ENCODE data around the gene OPTC. TPM values are rescaled to one million over a fixed set of nuclear protein-coding genes. Genes with fewer than 3 reads are reported as not detected.

OPTC gene
- polyA plus RNA-seq, 1 experiment, result not detected

DNA sequence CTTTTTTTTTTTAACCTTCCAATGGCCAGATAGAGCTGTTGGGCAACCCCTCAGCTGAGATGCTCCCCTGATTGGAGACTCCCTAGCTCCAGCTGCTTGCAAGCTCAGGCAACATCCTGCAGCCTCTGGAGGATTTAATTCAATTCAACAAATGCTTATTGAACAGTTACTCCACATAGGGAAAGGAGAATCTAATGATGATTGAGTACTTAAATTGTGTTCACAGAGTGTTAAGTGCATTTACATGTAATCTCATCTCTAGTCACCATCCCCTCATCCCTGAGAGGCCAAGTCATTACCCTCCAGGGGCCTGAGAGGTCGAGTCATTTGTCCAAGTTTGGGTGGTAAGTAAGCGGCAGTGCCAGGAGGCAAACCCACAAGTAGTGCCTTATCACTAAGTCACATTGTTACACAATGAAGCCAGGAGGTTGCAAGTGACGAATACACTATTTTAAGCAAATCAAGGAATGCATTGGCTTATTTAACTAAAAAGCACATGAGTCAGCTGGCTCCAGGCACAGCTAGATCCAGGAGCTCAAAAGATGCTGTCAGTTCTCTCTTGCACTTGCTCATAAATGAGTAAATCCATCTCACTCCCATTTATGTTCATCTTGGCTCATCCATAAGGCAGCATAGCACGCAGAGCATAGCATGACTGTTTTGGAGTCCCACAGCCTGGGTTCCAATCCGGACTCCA lies 64.3 kb downstream of the OPTC start:
- ChIA-PET POLR2A (interaction anchor here (0.6 to 2.3 kb wide), 12 partner anchors 12 to 211 kb away, joined by 3 to 7 read pairs (median 4); partner anchors contain the start of gene ATP2B4), CTCF (no interaction called here)
- Histone ChIP-seq H3K9me3 (ENCODE audit: control insufficient read depth, insufficient read depth, low read length) (no peaks in the 10 kb centered on the region; the same call in 1 of the 2 replicates), H3K27me3 (ENCODE audit: control insufficient read depth, insufficient read depth, low read length) (no peaks in the 10 kb centered on the region), H3K27ac (ENCODE audit: low read depth, low read length) (peak overlapping the region; percentile 98), H3K4me3 (ENCODE audit: low read depth, low read length) (no peak overlapping the region)
- DNase-seq (ENCODE audit: low read depth, low spot score), result peak; percentile 93
- TF ChIP-seq, protein P1, sequence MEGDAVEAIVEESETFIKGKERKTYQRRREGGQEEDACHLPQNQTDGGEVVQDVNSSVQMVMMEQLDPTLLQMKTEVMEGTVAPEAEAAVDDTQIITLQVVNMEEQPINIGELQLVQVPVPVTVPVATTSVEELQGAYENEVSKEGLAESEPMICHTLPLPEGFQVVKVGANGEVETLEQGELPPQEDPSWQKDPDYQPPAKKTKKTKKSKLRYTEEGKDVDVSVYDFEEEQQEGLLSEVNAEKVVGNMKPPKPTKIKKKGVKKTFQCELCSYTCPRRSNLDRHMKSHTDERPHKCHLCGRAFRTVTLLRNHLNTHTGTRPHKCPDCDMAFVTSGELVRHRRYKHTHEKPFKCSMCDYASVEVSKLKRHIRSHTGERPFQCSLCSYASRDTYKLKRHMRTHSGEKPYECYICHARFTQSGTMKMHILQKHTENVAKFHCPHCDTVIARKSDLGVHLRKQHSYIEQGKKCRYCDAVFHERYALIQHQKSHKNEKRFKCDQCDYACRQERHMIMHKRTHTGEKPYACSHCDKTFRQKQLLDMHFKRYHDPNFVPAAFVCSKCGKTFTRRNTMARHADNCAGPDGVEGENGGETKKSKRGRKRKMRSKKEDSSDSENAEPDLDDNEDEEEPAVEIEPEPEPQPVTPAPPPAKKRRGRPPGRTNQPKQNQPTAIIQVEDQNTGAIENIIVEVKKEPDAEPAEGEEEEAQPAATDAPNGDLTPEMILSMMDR (IDR thresholded peaks at IDR 0.05; ENCODE audit: low read depth, low read length), result no peak

Other genes starting within 250 kb of the OPTC start
- gene BTG2, start 188.6 kb upstream of the OPTC start, polyA plus RNA-seq (2011; rRNA removed), result 34.7 and 36.5 TPM in 2 replicates
- 5.4 and 6.6 TPM in 2 replicates for gene FMOD, start 143.0 kb upstream of the OPTC start, polyA plus RNA-seq (2011; rRNA removed)
- gene PRELP, start 18.3 kb upstream of the OPTC start, polyA plus RNA-seq (2011; rRNA removed), result 0.65 and 0.68 TPM in 2 replicates
- gene ATP2B4, start 132.7 kb downstream of the OPTC start, polyA plus RNA-seq (2011; rRNA removed), result 168 and 204 TPM in 2 replicates

Data from AG04450 (cell line).